ENCODE measurements around the gene EHD1. TPM values are rescaled to one million over a fixed set of nuclear protein-coding genes. Genes with fewer than 3 reads are reported as not detected.

Gene EHD1
- total RNA-seq, 3 donors from 2014 or later: 26.9 to 45.4 (median 31.2) TPM

DNA sequence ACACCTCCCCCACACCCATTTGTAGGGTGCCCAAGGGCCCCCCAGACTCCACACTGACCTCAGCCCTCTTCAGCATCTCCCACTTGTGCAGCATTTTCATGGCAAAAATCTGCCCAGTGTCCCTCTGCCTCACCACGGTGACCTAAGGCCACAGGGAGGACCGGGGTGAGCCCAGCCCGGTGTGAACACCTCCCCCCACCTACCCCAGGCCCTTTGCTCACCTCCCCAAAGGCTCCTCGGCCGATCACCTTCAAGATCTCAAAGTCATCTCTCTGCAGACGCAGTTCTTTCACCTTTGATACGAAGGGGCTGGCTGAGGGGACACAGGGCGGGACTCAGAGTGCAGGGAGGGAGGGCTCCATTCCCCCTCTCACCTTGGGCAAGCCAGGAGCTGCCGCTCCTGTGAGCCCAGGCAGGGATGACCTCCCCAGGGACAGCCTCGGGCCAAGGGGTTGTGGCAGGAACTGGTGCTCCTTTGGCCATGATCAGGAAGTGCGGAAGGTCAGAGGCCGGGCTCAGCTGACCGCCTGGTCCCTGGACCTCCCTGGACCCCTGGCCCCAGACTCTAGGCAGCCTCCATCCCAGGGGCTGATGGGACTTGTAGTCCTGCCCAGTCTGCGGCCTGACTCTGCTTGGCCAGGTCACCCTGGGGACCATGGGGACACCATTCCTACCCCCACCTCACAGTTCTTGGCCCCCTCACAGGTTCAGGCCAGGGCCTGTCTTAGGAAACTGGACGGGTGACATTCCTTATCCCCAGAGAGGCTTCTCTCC, 36.6 kb downstream of the EHD1 start:
- DNase-seq (ENCODE audit: low spot score in 2 of 2): peak in 1 of 2 donors; percentile 88
- H3K36me3 ChIP-seq: no peaks in the 10 kb centered on the region
- TF ChIP-seq CTCF (IDR thresholded peaks at IDR 0.05) (no peak), POLR2AphosphoS5 (IDR thresholded peaks at IDR 0.05) (no peak), POLR2A (IDR thresholded peaks at IDR 0.05) (no peak)
- peak overlapping the region; percentile 94 to 96 for H3K27ac ChIP-seq
- H3K4me1 ChIP-seq: peaks cover 0 to 10% of the 10 kb centered on the region in 2 donors
- intact Hi-C loops (cut with DNase I; ENCODE audit: low total_unique reads): no loop called here
- peak overlapping the region in 2 of 3 donors; percentile 68 to 82 for H3K4me3 ChIP-seq
- no peaks in the 10 kb centered on the region for H3K9me3 ChIP-seq
- no peaks in the 10 kb centered on the region for H3K27me3 ChIP-seq

DNA sequence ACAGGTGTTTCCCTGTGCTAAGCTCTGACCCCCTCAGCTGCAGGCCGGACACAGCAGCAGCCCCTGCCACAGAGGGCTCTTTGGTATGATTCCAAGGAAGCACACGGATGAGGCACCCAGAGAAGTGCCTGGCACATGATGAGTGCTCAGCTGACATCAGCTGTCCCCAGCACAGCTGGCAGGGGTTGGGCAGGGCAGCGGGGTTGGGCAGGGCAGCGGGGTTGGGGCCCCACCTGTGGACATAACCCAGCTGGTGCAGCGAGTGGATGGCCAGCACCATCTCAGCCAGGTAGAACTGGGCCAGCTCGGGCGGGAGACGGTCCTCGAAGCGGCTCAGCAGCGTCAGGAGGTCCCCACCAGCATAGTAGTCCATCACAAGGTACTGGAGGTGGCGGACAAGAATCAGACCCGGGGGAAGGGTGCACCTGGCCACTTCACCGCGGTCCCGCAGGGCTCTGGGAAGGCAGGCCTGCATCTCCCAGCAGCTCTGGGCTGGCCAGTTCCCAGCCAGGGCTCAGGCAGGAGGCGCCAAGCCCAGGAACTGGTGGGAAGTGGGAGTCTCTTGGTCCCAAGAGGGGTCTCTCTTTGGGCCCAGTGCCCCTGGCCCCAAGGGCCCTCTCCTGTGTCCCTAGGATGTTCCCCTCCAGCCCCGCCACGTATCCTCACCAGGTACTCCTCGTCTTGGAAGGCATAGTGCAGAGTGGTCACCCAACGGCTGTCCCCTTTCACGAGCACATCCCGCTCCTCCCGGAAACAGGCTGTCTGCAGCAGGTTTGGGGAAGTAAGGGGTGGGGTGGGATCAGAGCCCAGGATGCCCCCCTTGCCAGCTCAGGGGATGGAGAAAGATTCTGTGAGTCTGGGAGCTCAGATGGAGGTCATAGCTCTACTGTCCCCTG, 38.3 kb downstream of the EHD1 start:
- intact Hi-C loops (cut with DNase I; ENCODE audit: low total_unique reads): no loop called here
- Histone ChIP-seq H3K27ac (peak overlapping the region; percentile 26 to 36), H3K4me3 (no peak overlapping the region), H3K4me1 (peaks cover 0 to 10% of the 10 kb centered on the region in 2 donors), H3K36me3 (no peaks in the 10 kb centered on the region), H3K9me3 (no peaks in the 10 kb centered on the region), H3K27me3 (no peaks in the 10 kb centered on the region)
- DNase-seq (ENCODE audit: low spot score in 2 of 2): no peak
- TF ChIP-seq POLR2AphosphoS5 (IDR thresholded peaks at IDR 0.05) (no peak), POLR2A (IDR thresholded peaks at IDR 0.05) (no peak), CTCF (IDR thresholded peaks at IDR 0.05) (no peak)

DNA sequence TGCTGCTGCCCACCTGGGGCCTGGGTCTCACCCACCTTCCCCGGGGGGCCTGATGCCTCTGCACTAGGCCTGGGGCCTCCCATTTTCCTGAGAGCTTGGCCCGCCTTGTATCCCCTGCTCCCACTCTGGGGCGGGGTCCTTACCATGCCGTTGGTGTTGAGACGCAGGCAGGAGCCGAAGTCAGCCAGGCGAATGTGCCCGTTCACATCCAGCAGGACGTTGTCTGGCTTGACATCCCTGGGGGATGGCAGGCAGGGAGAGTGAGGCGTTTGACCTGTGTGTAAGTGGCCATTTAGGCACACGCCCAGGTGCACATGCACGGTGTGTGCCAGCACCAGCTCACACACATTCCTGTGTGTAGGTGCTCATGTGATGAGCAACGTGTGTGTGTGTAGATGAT, 39.1 kb downstream of the EHD1 start:
- Histone ChIP-seq H3K36me3 (no peaks in the 10 kb centered on the region), H3K27ac (no peak overlapping the region), H3K4me1 (peaks cover 0 to 14% of the 10 kb centered on the region in 2 donors), H3K9me3 (no peaks in the 10 kb centered on the region), H3K4me3 (no peak overlapping the region), H3K27me3 (no peaks in the 10 kb centered on the region)
- DNase-seq (ENCODE audit: low spot score in 2 of 2): no peak
- intact Hi-C loops (cut with DNase I; ENCODE audit: low total_unique reads): no loop called here
- TF ChIP-seq POLR2A (IDR thresholded peaks at IDR 0.05): no peak
- no peak for TF ChIP-seq CTCF (IDR thresholded peaks at IDR 0.05)
- TF ChIP-seq POLR2AphosphoS5 (IDR thresholded peaks at IDR 0.05): no peak

GRCh38 chr11:64838600-64839334, 39.7 kb downstream of the EHD1 start:
- Histone ChIP-seq H3K27ac (peak overlapping the region; percentile 16 to 40), H3K9me3 (no peaks in the 10 kb centered on the region), H3K4me1 (peaks cover 0 to 14% of the 10 kb centered on the region in 2 donors), H3K27me3 (no peaks in the 10 kb centered on the region), H3K36me3 (no peaks in the 10 kb centered on the region), H3K4me3 (no peak overlapping the region)
- no peak for DNase-seq (ENCODE audit: low spot score in 2 of 2)
- TF ChIP-seq POLR2AphosphoS5 (IDR thresholded peaks at IDR 0.05): no peak
- TF ChIP-seq CTCF (IDR thresholded peaks at IDR 0.05): no peak
- TF ChIP-seq POLR2A (IDR thresholded peaks at IDR 0.05): no peak
- intact Hi-C loops (cut with DNase I; ENCODE audit: low total_unique reads): no loop called here

All from breast epithelium (tissue), 4 donors.